CD14-positive monocyte (primary cell): Measurements from ENCODE around the gene CDC14B. TPM values are rescaled to one million over a fixed set of nuclear protein-coding genes. Genes with fewer than 3 reads are reported as not detected.

Source experiments
- DNase-seq, 3 donors: peaks; one replicate each; pipeline ENCODE4 v3.0.0-alpha.2; 2011 to 2022
- H2AFZ ChIP-seq: 2 replicates; pipeline ENCODE4 v1.6.0; 2012; ENCODE audit warnings: mild to moderate bottlenecking, low read depth, low read length, inconsistent platforms; ENCODE audit not compliant: insufficient read depth, poor library complexity, severe bottlenecking
- H3K27ac ChIP-seq, 2 donors: 1 replicate in 1 of 2; 2 replicates in 1 of 2; pipeline ENCODE4 v1.5.1; 2012 to 2013; ENCODE audit warnings: low read length in 2 of 2, control low read depth in 1 of 2, inconsistent platforms in 1 of 2, low read depth in 1 of 2, mild to moderate bottlenecking in 1 of 2
- H3K27me3 ChIP-seq, 2 donors: one replicate each; pipeline versions ENCODE4 v1.6.0 to v1.6.1; 2011 to 2013; ENCODE audit warnings: low read length in 2 of 2; ENCODE audit not compliant: control insufficient read depth in 2 of 2, insufficient read depth in 2 of 2
- H3K36me3 ChIP-seq, 2 donors: replicated peaks in 1 of 2; 1 replicate in 1 of 2; 2 replicates in 1 of 2; pipeline versions ENCODE4 v1.5.1 to v1.6.1; 2012 to 2013; ENCODE audit warnings: low read length in 2 of 2, control low read depth in 1 of 2, inconsistent platforms in 1 of 2, mild to moderate bottlenecking in 1 of 2; ENCODE audit not compliant: insufficient read depth in 2 of 2, control insufficient read depth in 1 of 2
- H3K4me1 ChIP-seq, 2 donors: 1 replicate in 1 of 2; 2 replicates in 1 of 2; pipeline versions ENCODE4 v1.5.1 to v1.6.1; 2012 to 2013; ENCODE audit warnings: low read length in 2 of 2, control low read depth in 1 of 2, inconsistent platforms in 1 of 2, mild to moderate bottlenecking in 1 of 2, moderate library complexity in 1 of 2; ENCODE audit not compliant: insufficient read depth in 2 of 2, control insufficient read depth in 1 of 2
- H3K4me2 ChIP-seq: replicated peaks from 2 replicates; pipeline ENCODE3; 2012; ENCODE audit warnings: low read length, moderate library complexity, mild to moderate bottlenecking; ENCODE audit not compliant: poor library complexity, severe bottlenecking; ENCODE audit errors: extremely low read depth
- H3K4me3 ChIP-seq, 3 experiments: fragments of 200-600 bp in 1 of 3; sonication (generic) in 1 of 3; replicated peaks in 1 of 3; 1 replicate in 2 of 3; 2 replicates in 1 of 3; pipeline ENCODE4 v1.5.1; 2011 to 2013; ENCODE audit warnings: low read length in 3 of 3, mild to moderate bottlenecking in 3 of 3, control low read depth in 2 of 3, low read depth in 2 of 3, inconsistent platforms in 1 of 3, moderate library complexity in 1 of 3
- H3K79me2 ChIP-seq: 2 replicates; pipeline ENCODE4 v1.6.0; 2012; ENCODE audit warnings: mild to moderate bottlenecking, control low read depth, inconsistent platforms, low read length, moderate library complexity; ENCODE audit not compliant: insufficient read depth
- H3K9ac ChIP-seq: 2 replicates; pipeline ENCODE4 v1.6.0; 2017; ENCODE audit warnings: low read length, mild to moderate bottlenecking; ENCODE audit not compliant: insufficient read depth, poor library complexity, severe bottlenecking
- H3K9me3 ChIP-seq, 2 donors: replicated peaks in 1 of 2; 1 replicate in 1 of 2; 2 replicates in 1 of 2; pipeline versions ENCODE4 v1.5.1 to v1.6.1; 2012 to 2013; ENCODE audit warnings: low read length in 2 of 2, control low read depth in 1 of 2; ENCODE audit not compliant: control insufficient read depth in 1 of 2, insufficient read depth in 1 of 2
- H4K20me1 ChIP-seq: 2 replicates; pipeline ENCODE4 v1.6.0; 2012; ENCODE audit warnings: mild to moderate bottlenecking, low read length, control low read depth, moderate library complexity; ENCODE audit not compliant: insufficient read depth
- H3K27ac Mint-ChIP-seq, 7 donors: one replicate each; pipeline ENCODE4 v1.8.0; 2020; ENCODE audit warnings: mild to moderate bottlenecking in 7 of 7, mixed read lengths in 7 of 7, moderate library complexity in 6 of 7, inconsistent platforms in 2 of 7
- H3K27me3 Mint-ChIP-seq, 3 donors: one replicate each; pipeline ENCODE4 v1.8.0; 2021 to 2022; ENCODE audit warnings: low read depth in 3 of 3, mild to moderate bottlenecking in 3 of 3, mixed read lengths in 3 of 3, moderate library complexity in 3 of 3, inconsistent platforms in 1 of 3
- H3K36me3 Mint-ChIP-seq, 2 donors: one replicate each; pipeline ENCODE4 v1.8.0; 2020; ENCODE audit warnings: mixed read lengths in 2 of 2, inconsistent platforms in 1 of 2, mild to moderate bottlenecking in 1 of 2
- H3K4me1 Mint-ChIP-seq: one replicate; pipeline ENCODE4 v1.8.0; 2020; ENCODE audit warnings: mild to moderate bottlenecking, mixed read lengths
- H3K4me3 Mint-ChIP-seq, 2 donors: one replicate each; pipeline ENCODE4 v1.8.0; 2020; ENCODE audit warnings: mild to moderate bottlenecking in 2 of 2, mixed read lengths in 2 of 2, moderate library complexity in 1 of 2
- H3K9me3 Mint-ChIP-seq, 7 donors: one replicate each; pipeline ENCODE4 v1.8.0; 2020 to 2022; ENCODE audit warnings: mixed read lengths in 7 of 7, mild to moderate bottlenecking in 6 of 7, moderate library complexity in 6 of 7, inconsistent platforms in 2 of 7
- CTCF ChIP-seq: fragments of 200-600 bp; IDR thresholded peaks from one replicate; pipeline ENCODE4 v1.8.0; 2022; ENCODE audit warnings: antibody characterized with exemption, mild to moderate bottlenecking
- WGBS: methylation state at CpG from one replicate; pipeline ENCODE4 v1.1.5; 2013; ENCODE audit warnings: missing lambda C conversion rate; ENCODE audit not compliant: insufficient coverage; 5-methylcytosine and 5-hydroxymethylcytosine counted together
- intact Hi-C, 2 donors: fragments of 100-400 bp; cut with micrococcal nuclease; formaldehyde crosslinking; loops; one replicate each; pipeline versions ENCODE4 v1.15.0 to v1.15.1; 2023
- polyA plus RNA-seq, 3 donors: library from polyadenylated mRNA; depleted of rRNA in 1 of 3; unstranded in 2 of 3; stranded (reverse) in 1 of 3; fragments of 300-500 nt in 2 of 3; fragments of >200 nt in 1 of 3; fragmentation: Illumina TruSeq in 2 of 3; gene quantifications; 1 replicate in 2 of 3; 2 replicates in 1 of 3; pipeline ENCODE4 v1.2.3, GENCODE V29; 2012 to 2021

The CDC14B gene
- polyA plus RNA-seq, 3 donors: 0.03 to 0.47 (median 0.44) TPM

- H3K9me3 Mint-ChIP-seq: peaks cover 0 to 21% (median 8%) of the 10 kb centered on the region in 7 donors
- no peaks in the 10 kb centered on the region for H3K79me2 ChIP-seq
- H3K27me3 ChIP-seq: peaks cover 39 to 60% of the 10 kb centered on the region in 2 donors
- TF ChIP-seq CTCF: no peak
- intact Hi-C loops: no loop called here
- H4K20me1 ChIP-seq: no peaks in the 10 kb centered on the region
- H3K36me3 ChIP-seq: no peaks in the 10 kb centered on the region
- peaks cover 15% of the 10 kb centered on the region for H3K4me1 Mint-ChIP-seq
- no peak overlapping the region for H3K4me3 ChIP-seq
- 28% methylated on average over 5 of the region's 7 CpGs for WGBS
- peaks cover 0 to 4% of the 10 kb centered on the region in 2 donors for H3K36me3 Mint-ChIP-seq
- H3K4me3 Mint-ChIP-seq: peak overlapping the region in 1 of 2 donors; percentile 52
- H3K27ac ChIP-seq: no peak overlapping the region
- H3K9ac ChIP-seq: no peak overlapping the region
- DNase-seq: no peak
- no peak overlapping the region for H3K27ac Mint-ChIP-seq
- H2AFZ ChIP-seq: peak overlapping the region; percentile 1
- H3K9me3 ChIP-seq: peaks cover 5 to 8% of the 10 kb centered on the region in 2 donors
- H3K4me2 ChIP-seq: no peak overlapping the region
- H3K27me3 Mint-ChIP-seq: peaks cover 55 to 60% (median 57%) of the 10 kb centered on the region in 3 donors
- H3K4me1 ChIP-seq: peaks cover 8 to 10% of the 10 kb centered on the region in 2 donors
Measured at GRCh38 chr9:96620832-96621269, 1.2 kb upstream of the CDC14B start.

- H3K36me3 Mint-ChIP-seq: peaks cover 0 to 4% of the 10 kb centered on the region in 2 donors
- H3K9me3 Mint-ChIP-seq: peaks cover 0 to 21% (median 8%) of the 10 kb centered on the region in 7 donors
- peak overlapping the region; percentile 70 for H3K4me2 ChIP-seq
- H3K4me1 ChIP-seq: peaks cover 8 to 10% of the 10 kb centered on the region in 2 donors
- H3K4me3 ChIP-seq: peak overlapping the region in 1 of 3 experiments; percentile 66
- H3K4me3 Mint-ChIP-seq: peak overlapping the region; percentile 52 to 65
- H3K36me3 ChIP-seq: no peaks in the 10 kb centered on the region
- H3K79me2 ChIP-seq: no peaks in the 10 kb centered on the region
- no peak for DNase-seq
- H3K9me3 ChIP-seq: peaks cover 5 to 8% of the 10 kb centered on the region in 2 donors
- WGBS: 46% methylated on average over 7 of the region's 11 CpGs
- no peak overlapping the region for H2AFZ ChIP-seq
- peaks cover 41 to 65% of the 10 kb centered on the region in 2 donors for H3K27me3 ChIP-seq
- intact Hi-C loops: no loop called here
- no peak overlapping the region for H3K27ac ChIP-seq
- no peaks in the 10 kb centered on the region for H4K20me1 ChIP-seq
- TF ChIP-seq CTCF: no peak
- no peak overlapping the region for H3K27ac Mint-ChIP-seq
- H3K27me3 Mint-ChIP-seq: peaks cover 55 to 64% (median 59%) of the 10 kb centered on the region in 3 donors
- H3K9ac ChIP-seq: no peak overlapping the region
- H3K4me1 Mint-ChIP-seq: peaks cover 15% of the 10 kb centered on the region
Measured at GRCh38 chr9:96620181-96620514, 505 bp upstream of the CDC14B start.
